Measurements from ENCODE around the gene SMAD7. TPM values are rescaled to one million over a fixed set of nuclear protein-coding genes. Genes with fewer than 3 reads are reported as not detected.

Gene SMAD7
- total RNA-seq, 1 donor from 2014 or later: 53.6 TPM

DNA sequence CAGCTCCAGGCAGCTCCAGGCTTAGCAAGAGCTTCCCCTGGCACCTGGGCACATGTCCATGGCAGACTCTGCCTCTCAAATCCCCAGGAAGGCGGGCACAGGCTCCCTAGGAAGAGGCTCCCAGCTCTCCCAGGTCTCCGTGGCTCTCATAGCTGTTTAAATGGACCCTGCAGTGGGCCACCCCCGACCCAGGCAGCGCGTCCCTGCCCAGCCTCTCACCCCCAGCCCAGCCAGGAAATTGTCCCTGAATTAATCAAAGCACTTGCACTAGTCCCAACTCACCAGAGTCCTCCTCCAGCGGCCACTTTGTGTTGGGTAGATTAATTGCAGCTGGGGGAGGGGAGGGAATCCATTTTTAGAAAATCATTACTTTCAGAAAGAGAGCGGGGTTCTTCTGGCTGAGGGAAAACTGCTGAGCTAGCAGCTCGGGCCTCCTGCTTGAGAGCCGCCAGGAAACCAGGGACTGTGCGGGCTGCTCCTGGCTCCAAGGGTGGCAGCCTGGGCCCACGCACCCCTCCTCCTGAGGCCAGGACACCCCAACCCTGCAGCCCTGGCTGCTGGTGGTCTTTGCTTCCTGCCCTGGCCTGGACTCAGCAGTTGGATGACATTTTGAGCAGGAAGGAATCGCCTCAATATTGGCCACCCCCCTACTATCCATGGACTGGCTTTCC lies 36.0 kb downstream of the SMAD7 start:
- Mint-ChIP-seq H3K36me3 (ENCODE audit: unreplicated experiment) (peaks cover 5% of the 10 kb centered on the region), H3K9me3 (ENCODE audit: unreplicated experiment) (no peaks in the 10 kb centered on the region), H3K27me3 (ENCODE audit: unreplicated experiment) (no peaks in the 10 kb centered on the region), H3K27ac (ENCODE audit: unreplicated experiment) (peak overlapping the region; percentile 3), H3K4me1 (ENCODE audit: unreplicated experiment) (peaks cover 26% of the 10 kb centered on the region), H3K4me3 (ENCODE audit: unreplicated experiment) (no peak overlapping the region)
- TF ChIP-seq CTCF (IDR thresholded peaks at IDR 0.05): no peak
- no peak for DNase-seq (ENCODE audit: extremely low spot score, unreplicated experiment)

DNA sequence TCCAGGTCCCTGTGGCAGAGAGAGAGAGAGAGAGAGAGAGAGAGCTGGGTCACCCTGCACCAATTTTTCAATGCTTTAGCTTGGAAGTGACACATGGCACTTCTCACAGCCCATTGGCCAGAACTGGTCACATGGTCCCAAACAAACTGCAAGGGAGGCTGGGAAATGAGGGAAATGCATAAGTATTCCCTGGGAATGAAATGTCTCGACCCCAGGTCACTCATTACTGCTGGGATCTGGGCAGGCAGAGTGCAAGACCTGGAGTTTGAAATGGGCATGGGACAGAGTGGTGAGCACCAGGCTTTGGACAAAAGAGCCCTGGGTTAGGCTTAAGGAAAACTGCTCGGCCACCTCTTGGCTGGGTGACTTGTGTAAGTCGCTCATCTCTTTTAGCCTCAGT lies 37.0 kb downstream of the SMAD7 start:
- Mint-ChIP-seq H3K9me3 (ENCODE audit: unreplicated experiment) (no peaks in the 10 kb centered on the region), H3K4me3 (ENCODE audit: unreplicated experiment) (no peak overlapping the region), H3K4me1 (ENCODE audit: unreplicated experiment) (peaks cover 21% of the 10 kb centered on the region), H3K27ac (ENCODE audit: unreplicated experiment) (no peak overlapping the region), H3K27me3 (ENCODE audit: unreplicated experiment) (no peaks in the 10 kb centered on the region), H3K36me3 (ENCODE audit: unreplicated experiment) (peaks cover under 1% of the 10 kb centered on the region)
- no peak for DNase-seq (ENCODE audit: extremely low spot score, unreplicated experiment)
- TF ChIP-seq CTCF (IDR thresholded peaks at IDR 0.05): no peak

- DNase-seq (ENCODE audit: extremely low spot score, unreplicated experiment): no peak
- H3K27ac Mint-ChIP-seq (ENCODE audit: unreplicated experiment): no peak overlapping the region
- no peak for TF ChIP-seq CTCF (IDR thresholded peaks at IDR 0.05)
- no peaks in the 10 kb centered on the region for H3K36me3 Mint-ChIP-seq (ENCODE audit: unreplicated experiment)
- no peak overlapping the region for H3K4me3 Mint-ChIP-seq (ENCODE audit: unreplicated experiment)
- H3K27me3 Mint-ChIP-seq (ENCODE audit: unreplicated experiment): no peaks in the 10 kb centered on the region
- H3K9me3 Mint-ChIP-seq (ENCODE audit: unreplicated experiment): no peaks in the 10 kb centered on the region
- peaks cover 21% of the 10 kb centered on the region for H3K4me1 Mint-ChIP-seq (ENCODE audit: unreplicated experiment)
These were observed 37.6 kb downstream of the SMAD7 start for GRCh38 chr18:48913201-48913600.

- TF ChIP-seq CTCF (IDR thresholded peaks at IDR 0.05): no peak
- Mint-ChIP-seq H3K4me3 (ENCODE audit: unreplicated experiment) (no peak overlapping the region), H3K36me3 (ENCODE audit: unreplicated experiment) (no peaks in the 10 kb centered on the region), H3K27me3 (ENCODE audit: unreplicated experiment) (no peaks in the 10 kb centered on the region), H3K4me1 (ENCODE audit: unreplicated experiment) (peaks cover 16% of the 10 kb centered on the region), H3K27ac (ENCODE audit: unreplicated experiment) (no peak overlapping the region), H3K9me3 (ENCODE audit: unreplicated experiment) (no peaks in the 10 kb centered on the region)
- DNase-seq (ENCODE audit: extremely low spot score, unreplicated experiment): no peak
These were observed 39.7 kb downstream of the SMAD7 start for GRCh38 chr18:48910972-48911545.

GRCh38 chr18:48909721-48910120 lies 41.0 kb downstream of the SMAD7 start:
- Mint-ChIP-seq H3K27ac (ENCODE audit: unreplicated experiment) (no peak overlapping the region), H3K9me3 (ENCODE audit: unreplicated experiment) (peaks cover 7% of the 10 kb centered on the region), H3K36me3 (ENCODE audit: unreplicated experiment) (peaks cover 5% of the 10 kb centered on the region), H3K4me3 (ENCODE audit: unreplicated experiment) (no peak overlapping the region), H3K27me3 (ENCODE audit: unreplicated experiment) (no peaks in the 10 kb centered on the region), H3K4me1 (ENCODE audit: unreplicated experiment) (peaks cover 16% of the 10 kb centered on the region)
- TF ChIP-seq CTCF (IDR thresholded peaks at IDR 0.05): no peak
- no peak for DNase-seq (ENCODE audit: extremely low spot score, unreplicated experiment)
